Measurements from ENCODE around the gene G6PC3.

G6PC3 gene

DNA sequence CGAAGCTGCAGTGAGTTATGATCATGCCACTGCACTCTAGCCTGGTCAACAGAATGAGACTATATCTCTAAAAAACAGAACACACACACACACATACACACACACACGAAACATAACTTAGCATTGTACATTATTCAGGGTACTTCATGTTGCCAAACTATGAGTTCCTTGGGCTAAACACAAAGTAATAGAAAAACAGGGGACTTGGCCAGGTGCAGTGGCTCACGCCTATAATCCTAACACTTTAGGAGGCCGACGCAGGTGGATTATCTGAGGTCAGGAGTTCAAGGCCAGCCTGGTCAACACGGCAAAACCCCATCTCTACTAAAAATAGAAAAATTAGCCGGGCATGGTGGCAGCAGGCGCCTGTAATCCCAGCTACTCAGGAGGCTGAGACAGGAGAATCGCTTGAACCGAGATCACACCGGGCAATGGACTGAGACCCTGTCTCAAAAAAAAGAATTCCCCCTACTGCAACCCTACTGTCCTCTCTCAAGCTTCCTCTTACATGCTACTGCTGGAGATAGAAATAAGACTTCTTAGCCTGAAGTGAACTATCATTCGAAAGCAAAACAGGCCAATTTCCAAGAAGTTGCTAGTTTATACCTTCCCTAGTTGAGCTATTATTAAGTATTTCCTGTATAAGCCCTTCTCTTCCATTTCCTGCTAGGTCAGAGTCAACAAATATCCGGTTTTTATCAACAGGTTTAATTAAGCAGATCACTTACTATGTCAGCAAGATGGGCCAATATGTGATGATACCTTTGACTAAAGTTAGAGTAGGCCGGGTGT, 11.2 kb upstream of the G6PC3 start:
- no peak for DNase-seq (ENCODE audit: low read depth in 2 of 2)

- DNase-seq (ENCODE audit: low read depth in 2 of 2): peak; percentile 62 to 63
Observed at GRCh38 chr17:44061446-44061845, 9.1 kb upstream of the G6PC3 start.

GRCh38 chr17:44062871-44063270, 7.7 kb upstream of the G6PC3 start:
- no peak for DNase-seq (ENCODE audit: low read depth in 2 of 2)

DNA sequence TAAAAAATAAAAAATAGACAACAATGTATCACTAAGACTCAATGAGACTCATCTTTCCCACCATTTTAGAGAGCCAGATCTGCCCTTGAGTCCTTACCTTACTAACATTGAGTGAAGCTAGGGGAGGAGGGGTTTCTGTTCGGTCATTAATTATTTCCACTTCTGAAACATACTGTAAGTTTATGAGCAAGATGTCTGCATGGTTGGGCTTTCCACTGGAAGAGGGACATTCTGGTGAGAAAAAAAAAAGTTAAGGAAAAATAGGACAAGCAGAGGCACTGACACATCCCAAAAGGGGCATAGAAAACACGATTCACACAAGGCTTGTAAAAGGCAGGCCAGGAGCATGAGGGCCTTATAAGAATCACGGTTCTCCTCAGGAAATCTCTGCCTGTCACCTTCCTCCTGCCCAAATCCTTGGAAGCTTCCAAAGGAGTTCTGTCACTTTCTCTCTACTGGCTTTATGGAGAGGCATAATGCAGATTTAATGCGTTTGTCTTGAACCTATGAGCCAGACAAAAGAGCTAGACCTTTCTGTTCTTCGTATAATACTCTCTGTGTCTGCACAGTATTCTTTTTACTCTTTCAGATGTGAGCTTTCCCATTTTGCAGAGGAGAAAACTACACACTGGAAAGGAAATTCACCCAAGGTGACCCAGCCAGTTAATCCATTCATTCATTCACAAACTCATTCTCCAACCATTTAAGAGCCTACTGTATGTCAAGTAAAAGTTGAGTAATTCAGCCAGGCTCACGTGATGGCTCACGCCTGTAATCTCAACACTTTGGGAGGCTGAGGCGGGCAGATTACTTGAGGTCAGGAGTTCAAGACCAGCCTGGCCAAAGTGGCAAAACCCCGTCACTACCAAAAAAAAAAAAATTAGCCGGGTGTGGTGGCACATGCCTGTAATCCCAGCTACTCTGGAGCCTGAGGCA, 6.6 kb upstream of the G6PC3 start:
- no peak for DNase-seq (ENCODE audit: low read depth in 2 of 2)

DNA sequence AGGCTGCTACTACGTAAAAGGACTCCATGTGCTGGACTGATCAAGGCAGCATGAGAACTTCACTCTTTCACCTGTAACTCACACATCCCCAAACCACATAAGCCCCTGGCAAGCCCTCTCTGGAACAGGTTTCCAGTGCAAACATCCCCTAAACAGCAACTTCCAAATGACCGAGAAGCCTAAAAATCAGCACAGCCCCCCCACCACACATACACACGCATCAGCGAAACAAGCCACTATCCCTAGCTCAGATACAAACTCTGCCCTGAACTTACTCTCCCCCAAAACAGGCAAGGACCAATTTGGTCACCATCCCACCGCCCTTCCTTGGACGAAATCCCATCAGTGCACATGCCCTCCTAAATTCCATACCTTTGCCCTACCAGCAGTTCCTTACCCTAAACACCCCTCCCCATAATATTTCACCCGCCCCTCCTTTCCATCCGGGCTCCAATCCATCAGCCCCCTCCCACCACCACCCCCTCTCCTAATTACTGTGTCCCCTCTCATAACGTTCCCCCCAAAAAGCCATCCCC, 4.8 kb upstream of the G6PC3 start:
- DNase-seq (ENCODE audit: low read depth in 2 of 2): no peak

DNA sequence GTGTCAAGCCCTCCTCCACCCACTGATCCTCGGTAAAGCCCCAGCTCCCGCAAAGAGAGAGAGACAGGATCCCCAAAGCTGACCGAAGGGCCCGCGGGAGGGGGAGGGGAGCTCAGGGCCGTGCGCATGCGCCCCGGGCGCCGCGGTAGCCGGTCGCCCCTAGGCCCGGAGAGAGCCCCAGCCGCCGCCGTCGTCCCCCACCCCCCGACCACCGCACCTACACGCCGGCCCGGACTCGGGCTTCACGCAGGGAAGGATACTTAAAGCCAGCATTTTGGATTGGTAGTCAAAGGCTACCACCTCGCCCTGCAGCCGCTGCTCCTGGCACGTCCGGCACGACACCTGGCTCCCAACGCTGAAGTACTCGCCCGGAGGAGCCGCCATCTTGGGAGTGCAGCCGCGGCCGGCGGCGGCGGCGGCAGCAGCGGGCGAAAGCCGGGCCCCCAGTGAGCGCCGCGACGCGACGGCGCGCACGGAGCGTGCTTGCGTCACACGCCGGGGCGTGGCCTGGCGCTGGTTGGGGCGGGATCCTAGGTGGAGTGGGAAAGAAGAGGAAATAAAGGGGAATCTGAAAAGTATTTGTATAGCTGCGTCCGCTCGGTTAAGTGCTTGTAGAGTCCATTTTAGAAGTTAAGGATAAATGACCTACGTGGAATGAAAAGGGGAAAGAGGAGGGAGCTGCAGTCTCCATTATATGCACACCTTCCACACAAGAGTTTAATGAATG, 4.2 kb upstream of the G6PC3 start, which contains the start of gene LSM12:
Gene LSM12, minus strand, starts transcription at position 468 of the 727 bp plus-strand sequence. Its CDS starts 84 bp downstream, at position 384.
- peak; percentile 78 to 82 for DNase-seq (ENCODE audit: low read depth in 2 of 2)

DNA sequence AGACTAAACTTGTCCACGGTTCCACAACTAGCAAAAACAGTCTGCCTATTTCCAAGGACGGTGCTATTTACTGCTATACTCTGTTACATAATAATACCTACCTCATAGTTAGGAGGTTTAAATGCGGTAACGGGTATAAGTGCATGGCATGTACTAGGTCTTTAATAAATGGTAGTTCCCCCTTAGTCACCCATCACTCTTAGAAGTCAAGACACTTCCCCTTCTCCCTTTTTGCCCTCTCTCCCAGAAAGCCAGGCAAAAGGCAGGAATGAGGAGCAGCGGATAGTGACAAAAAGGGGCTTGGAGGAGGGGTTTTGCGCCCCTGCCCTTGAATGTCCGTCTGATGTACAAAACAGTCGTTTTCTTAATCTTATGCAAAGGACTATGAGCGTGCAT, 3.0 kb upstream of the G6PC3 start:
- DNase-seq (ENCODE audit: low read depth in 2 of 2): no peak

- no peak for DNase-seq (ENCODE audit: low read depth in 2 of 2)
Observed at GRCh38 chr17:44069974-44070454, 521 bp upstream of the G6PC3 start.

GRCh38 chr17:44071198-44071520, 624 bp downstream of the G6PC3 start:
- DNase-seq (ENCODE audit: low read depth in 2 of 2): no peak

DNA sequence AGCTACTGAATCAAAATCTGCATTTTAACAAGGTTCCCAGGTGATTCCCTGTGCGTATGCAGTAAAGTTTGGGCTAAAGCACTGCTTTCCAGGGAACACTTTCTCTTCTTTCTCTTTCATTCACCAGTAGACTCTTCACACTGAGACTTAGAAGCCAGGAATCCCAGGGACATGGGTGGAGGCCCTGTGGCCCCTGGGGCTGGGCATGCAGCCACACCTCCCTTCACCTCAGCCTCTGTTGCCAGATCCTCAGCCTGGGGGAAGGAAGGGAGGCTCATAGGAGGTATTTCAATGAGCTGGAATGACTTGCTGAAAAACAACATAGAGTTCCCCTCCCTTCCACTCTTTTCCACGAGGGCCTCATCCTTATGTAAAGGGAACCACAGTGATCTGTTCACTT, 1.2 kb downstream of the G6PC3 start:
- no peak for DNase-seq (ENCODE audit: low read depth in 2 of 2)

DNA sequence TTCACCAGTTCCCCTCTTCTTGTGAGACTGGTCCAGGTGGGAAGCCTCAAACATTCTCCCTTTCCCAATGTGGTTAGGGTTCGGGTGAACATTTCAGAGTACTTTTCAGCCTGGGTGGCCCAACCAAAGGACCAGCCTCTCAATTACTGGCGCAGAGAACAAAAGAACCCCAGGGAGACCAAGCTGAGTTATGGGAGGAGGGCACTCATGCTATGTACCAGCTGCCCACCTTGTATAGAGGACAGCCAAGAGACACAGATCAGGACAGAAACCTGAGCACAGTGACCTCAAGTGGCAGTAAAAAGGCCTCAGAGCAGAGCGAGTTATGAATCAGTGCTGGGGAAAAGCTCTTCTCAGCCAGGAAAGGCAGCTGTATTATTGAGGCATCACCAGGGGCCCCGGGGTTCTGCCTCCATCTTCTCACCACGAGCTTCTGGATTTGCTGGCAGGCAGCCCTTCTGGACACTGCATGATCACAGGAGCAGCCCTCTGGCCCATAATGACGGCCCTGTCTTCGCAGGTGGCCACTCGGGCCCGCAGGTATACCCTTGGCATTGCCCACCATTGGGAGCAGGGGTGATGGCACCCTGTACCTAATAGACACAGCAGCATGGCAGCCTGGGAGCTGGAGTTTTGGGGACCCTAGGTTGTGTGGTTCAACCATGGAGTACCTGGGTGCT, 3.8 kb downstream of the G6PC3 start:
- DNase-seq (ENCODE audit: low read depth in 2 of 2): no peak

DNA sequence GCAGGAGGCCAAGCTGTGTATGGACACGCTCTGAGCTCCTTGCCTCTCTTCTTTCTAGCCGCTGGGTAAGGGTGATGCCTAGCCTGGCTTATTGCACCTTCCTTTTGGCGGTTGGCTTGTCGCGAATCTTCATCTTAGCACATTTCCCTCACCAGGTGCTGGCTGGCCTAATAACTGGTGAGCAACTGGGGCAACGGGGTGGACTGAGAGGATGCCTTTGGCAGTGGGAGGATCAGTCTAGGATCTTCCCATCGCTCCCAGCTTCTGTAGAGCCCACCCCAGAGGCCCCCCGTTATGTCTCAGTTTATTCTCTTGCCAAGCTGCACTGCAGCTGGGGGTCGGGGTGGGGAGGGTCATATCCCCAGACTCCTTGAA, 4.4 kb downstream of the G6PC3 start:
- DNase-seq (ENCODE audit: low read depth in 2 of 2): no peak

DNA sequence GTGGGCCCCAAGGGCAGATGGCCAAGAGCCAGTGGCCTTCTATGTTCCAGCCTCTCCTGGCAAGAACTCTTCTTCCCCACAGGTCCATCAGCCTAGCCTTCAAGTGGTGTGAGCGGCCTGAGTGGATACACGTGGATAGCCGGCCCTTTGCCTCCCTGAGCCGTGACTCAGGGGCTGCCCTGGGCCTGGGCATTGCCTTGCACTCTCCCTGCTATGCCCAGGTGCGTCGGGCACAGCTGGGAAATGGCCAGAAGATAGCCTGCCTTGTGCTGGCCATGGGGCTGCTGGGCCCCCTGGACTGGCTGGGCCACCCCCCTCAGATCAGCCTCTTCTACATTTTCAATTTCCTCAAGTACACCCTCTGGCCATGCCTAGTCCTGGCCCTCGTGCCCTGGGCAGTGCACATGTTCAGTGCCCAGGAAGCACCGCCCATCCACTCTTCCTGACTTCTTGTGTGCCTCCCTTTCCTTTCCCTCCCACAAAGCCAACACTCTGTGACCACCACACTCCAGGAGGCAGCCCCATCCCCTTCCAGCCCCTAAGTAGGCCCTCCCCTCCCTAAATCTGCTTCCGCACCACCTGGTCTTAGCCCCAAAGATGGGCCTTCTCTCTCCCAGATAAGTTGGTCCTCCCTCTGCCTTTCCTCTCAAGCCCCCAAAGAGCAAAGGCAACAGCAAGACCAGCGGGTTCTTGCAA, 5.2 kb downstream of the G6PC3 start:
- DNase-seq (ENCODE audit: low read depth in 2 of 2): no peak

GRCh38 chr17:44076716-44077594, 6.4 kb downstream of the G6PC3 start:
- no peak for DNase-seq (ENCODE audit: low read depth in 2 of 2)

GRCh38 chr17:44077595-44077909, 7.0 kb downstream of the G6PC3 start:
- no peak for DNase-seq (ENCODE audit: low read depth in 2 of 2)

DNA sequence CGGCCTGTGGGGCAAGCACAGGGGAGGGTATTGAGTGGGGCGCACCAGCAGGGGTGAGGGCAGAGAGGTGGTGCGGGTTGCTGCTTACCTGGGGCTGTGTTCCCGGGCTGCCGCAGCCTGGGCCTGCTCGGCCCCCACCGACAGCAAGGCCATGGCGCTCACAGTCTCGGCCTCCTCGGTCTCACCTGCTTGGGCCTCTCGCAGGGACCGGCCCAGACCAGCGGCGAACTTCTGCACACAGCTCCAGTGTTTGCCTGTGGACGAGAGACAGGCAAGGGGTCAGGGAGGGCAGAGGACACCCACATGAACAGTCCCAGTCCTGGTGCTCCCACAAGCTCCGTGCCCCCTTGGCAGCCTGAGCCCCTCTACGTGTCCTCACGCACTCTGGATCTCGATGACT, 7.9 kb downstream of the G6PC3 start:
- DNase-seq (ENCODE audit: low read depth in 2 of 2): no peak

DNA sequence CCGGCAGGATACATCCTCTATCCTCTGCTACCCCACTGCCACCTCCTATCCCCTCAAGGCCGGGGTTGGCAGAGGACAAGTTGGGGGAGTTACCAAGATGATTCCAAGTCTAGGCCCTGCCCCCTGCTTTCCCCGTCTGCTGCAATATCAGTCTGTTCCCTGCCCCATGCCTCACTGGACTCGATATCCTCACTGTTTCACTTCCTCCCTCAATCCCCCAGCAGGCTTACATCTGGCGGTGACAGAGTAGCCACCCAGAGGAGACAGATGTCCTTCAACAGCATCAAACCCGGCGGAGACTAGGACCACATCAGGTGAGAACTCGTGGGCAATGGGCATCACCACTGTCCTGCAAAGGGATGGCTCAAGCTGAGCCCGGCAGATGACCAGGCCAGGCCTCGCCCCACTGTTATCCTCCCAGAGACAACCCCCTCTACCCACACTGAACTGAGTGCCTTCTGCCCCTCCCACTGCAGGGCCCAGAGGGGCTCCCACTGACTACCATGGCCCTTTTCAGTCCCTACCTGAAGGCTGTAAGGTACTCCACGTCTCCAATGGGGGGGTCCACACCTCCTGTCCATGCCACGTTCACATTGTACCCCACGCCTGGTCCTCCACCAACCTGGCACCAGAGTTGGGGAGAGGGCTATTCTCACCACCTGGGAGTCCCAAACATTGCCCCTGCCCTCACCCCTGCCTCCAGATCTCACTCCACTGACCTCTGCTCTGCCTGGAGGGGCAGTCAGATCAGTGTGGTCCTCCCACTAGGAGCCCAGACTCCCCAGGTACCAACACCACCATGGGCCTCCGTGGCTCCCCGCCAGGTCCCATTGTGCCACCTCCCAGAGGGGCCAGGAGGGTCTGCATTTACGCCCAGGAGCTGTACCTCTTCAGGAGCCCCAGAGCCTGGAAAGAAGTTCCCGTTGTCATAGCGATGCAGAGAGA, 9.6 kb downstream of the G6PC3 start:
- DNase-seq (ENCODE audit: low read depth in 2 of 2): no peak

DNA sequence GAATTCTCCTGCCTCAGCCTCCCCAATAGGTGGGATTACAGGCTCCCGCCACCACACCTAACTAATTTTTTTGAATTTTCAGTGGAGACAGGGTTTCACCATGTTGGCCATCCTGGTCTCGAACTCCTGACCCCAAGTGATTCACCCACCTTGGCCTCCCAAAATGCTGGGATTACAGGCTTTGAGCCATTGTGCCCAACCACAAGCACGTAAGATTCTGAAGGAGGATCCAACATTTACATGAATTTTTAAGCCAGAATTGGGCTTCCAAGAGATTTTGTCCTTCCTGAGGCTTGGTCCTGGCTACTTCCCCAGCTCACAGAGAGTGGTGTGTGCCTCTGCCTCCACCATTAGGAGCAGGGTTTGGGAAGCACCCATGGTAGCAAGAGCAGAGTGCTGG, 11.1 kb downstream of the G6PC3 start:
- DNase-seq (ENCODE audit: low read depth in 2 of 2): no peak
